Measurements from ENCODE around the gene MTA3. TPM values are rescaled to one million over a fixed set of nuclear protein-coding genes. Genes with fewer than 3 reads are reported as not detected.
"Not testable (repeated sequence)": the region's sequence is repeated elsewhere in the genome, so short reads cannot be mapped to it uniquely, and the experiment has no call there.

MTA3 gene
- polyA plus RNA-seq, 1 experiment: 51.0 TPM

DNA sequence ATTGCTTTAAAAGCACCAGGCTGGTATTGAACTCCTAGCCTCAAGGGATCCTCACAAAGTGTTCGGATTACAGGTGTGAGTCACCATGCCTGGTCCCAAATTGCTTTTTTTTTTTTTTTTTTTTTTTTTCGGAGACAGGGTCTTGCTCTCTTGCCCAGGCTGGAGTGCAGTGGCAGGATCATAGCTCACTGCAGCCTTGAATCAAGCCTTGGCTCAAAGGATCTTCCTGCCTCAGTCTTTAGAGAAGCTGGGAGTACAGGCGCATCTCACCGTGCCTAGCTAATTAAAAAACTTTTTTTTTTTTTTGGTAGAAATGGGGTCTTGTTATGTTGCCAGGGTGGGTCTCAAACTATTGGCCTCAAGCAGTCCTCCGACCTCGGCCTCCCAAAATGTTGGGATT is 12.8 kb downstream of the MTA3 start:
- ChIA-PET POLR2A (no interaction called here), CTCF (no interaction called here)
- no peak for TF ChIP-seq CTCF (IDR thresholded peaks at IDR 0.05; ENCODE audit: low read depth, low read length)
- DNase-seq (ENCODE audit: low read depth, low spot score): no peak
- no peak overlapping the region for H3K27ac ChIP-seq (ENCODE audit: low read depth, low read length)
- H3K4me3 ChIP-seq (ENCODE audit: low read depth, low read length): no peak overlapping the region
- no peaks in the 10 kb centered on the region for H3K9me3 ChIP-seq (ENCODE audit: control insufficient read depth, insufficient read depth, low read length)
- H3K27me3 ChIP-seq (ENCODE audit: control insufficient read depth, insufficient read depth, low read length): no peaks in the 10 kb centered on the region

- POLR2A ChIA-PET; DNase-seq (ENCODE audit: low read depth, low spot score); H3K9me3 ChIP-seq (ENCODE audit: control insufficient read depth, insufficient read depth, low read length); H3K4me3 ChIP-seq (ENCODE audit: low read depth, low read length); H3K27me3 ChIP-seq (ENCODE audit: control insufficient read depth, insufficient read depth, low read length); H3K27ac ChIP-seq (ENCODE audit: low read depth, low read length): not testable (repeated sequence)
- CTCF ChIA-PET: interaction anchor here (0.6 to 1.2 kb wide), 2 partner anchors 15 to 80 kb away, joined by 3 read pairs; no protein-coding TSS in a partner anchor
These were observed 16.2 kb downstream of the MTA3 start for GRCh38 chr2:42584628-42585027.

DNA sequence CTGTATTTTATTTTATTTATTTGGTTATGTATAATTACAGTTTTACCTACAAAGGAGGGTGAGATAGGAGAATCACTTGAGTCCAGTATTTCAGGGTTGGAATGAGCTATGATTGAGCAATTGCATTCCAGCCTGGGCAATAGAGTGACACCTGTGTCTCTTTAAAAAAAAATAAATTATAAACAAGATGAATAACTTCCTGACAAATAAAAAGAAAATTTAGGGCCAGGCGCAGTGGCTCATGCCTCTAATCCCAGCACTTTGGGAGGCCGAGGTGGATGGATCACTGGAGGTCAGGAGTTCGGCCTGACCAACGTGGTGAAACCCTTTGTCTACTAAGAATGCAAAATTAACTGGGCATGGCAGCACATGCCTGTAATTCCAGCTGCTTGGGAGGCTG is 17.3 kb downstream of the MTA3 start:
- POLR2A ChIA-PET: no interaction called here

DNA sequence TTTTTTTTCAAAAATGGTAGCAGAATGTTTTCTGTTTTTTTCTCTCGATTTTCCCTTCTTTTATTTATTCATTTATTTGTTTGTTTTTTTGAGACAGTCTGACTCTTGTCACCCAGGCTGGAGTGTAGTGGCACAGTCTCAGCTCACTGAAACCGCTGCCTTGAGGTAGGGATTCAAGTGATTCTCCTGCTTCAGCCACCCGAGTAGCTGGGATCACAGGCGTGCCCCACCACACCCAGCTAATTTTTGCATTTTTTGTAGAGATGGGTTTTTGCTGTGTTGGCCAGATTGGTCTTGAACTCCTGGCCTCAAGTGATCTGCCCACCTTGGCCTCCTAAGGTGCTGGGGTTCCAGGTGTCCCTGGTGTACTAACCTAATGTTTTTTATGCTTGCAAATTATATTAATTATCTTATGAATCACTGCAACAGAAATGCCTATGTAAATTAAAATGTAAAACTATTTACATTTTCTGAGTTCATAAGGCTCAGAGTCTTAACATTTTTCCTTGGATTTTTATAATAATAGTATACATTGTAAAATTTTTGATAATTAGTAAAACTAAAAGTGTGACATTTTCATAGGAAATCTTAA is 19.2 kb downstream of the MTA3 start:
- CTCF ChIA-PET: no interaction called here
- POLR2A ChIA-PET: no interaction called here
- Histone ChIP-seq H3K27ac (ENCODE audit: low read depth, low read length) (no peak overlapping the region), H3K27me3 (ENCODE audit: control insufficient read depth, insufficient read depth, low read length) (no peaks in the 10 kb centered on the region), H3K4me3 (ENCODE audit: low read depth, low read length) (no peak overlapping the region), H3K9me3 (ENCODE audit: control insufficient read depth, insufficient read depth, low read length) (no peaks in the 10 kb centered on the region; the same call in 1 of the 2 replicates)
- TF ChIP-seq CTCF (IDR thresholded peaks at IDR 0.05; ENCODE audit: low read depth, low read length): no peak
- DNase-seq (ENCODE audit: low read depth, low spot score): no peak

More for the DNA sequence above, 17.3 kb downstream of the MTA3 start:
- no peak overlapping the region for H3K27ac ChIP-seq (ENCODE audit: low read depth, low read length)
- no peak overlapping the region for H3K4me3 ChIP-seq (ENCODE audit: low read depth, low read length)
- no peak for TF ChIP-seq CTCF (IDR thresholded peaks at IDR 0.05; ENCODE audit: low read depth, low read length)
- no peaks in the 10 kb centered on the region for H3K27me3 ChIP-seq (ENCODE audit: control insufficient read depth, insufficient read depth, low read length)
- CTCF ChIA-PET: interaction anchor here (0.7 kb wide), 1 partner anchor 732 kb away, joined by 3 read pairs; no protein-coding TSS in a partner anchor
- no peak for DNase-seq (ENCODE audit: low read depth, low spot score)
- no peaks in the 10 kb centered on the region; the same call in 1 of the 2 replicates for H3K9me3 ChIP-seq (ENCODE audit: control insufficient read depth, insufficient read depth, low read length)

GRCh38 chr2:42588121-42588520 is 19.7 kb downstream of the MTA3 start:
- TF ChIP-seq CTCF (IDR thresholded peaks at IDR 0.05; ENCODE audit: low read depth, low read length): no peak
- POLR2A ChIA-PET: no interaction called here
- Histone ChIP-seq H3K9me3 (ENCODE audit: control insufficient read depth, insufficient read depth, low read length) (no peaks in the 10 kb centered on the region; the same call in 1 of the 2 replicates), H3K27me3 (ENCODE audit: control insufficient read depth, insufficient read depth, low read length) (no peaks in the 10 kb centered on the region), H3K27ac (ENCODE audit: low read depth, low read length) (no peak overlapping the region), H3K4me3 (ENCODE audit: low read depth, low read length) (no peak overlapping the region)
- DNase-seq (ENCODE audit: low read depth, low spot score): no peak
- CTCF ChIA-PET: no interaction called here
